ENCODE measurements around the gene LMX1B.

LMX1B gene

DNA sequence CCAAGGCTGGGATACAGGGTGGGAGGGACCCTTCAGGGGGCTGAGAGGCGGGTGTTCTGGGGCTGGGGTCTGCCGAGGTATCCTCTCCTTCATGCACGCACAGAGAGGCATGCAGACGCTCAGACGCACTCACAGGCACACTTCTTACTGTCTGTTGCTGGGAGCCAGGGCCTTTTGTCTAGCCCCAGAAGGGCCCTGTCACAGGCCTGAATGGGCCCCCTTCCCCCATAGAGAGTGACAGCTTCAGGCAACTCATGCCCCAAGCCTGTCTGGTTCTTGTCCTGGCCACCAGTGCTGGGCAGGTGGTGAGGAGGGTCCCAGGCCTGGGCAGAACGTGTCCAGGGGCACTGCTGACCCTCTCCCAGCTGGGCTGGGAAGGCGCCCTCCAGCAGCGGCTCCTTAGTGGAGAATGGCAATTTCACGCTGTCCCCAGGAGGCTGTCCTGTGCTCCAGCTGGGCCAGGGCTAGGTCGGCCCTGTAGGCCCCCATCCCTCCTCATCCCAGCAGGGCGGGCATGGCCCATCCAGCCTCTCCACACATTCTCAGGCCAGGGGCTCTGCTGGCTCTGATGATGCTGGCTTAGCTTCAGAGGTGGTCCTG, 45.3 kb downstream of the LMX1B start:
- no peak for DNase-seq (ENCODE audit: low read depth)

DNA sequence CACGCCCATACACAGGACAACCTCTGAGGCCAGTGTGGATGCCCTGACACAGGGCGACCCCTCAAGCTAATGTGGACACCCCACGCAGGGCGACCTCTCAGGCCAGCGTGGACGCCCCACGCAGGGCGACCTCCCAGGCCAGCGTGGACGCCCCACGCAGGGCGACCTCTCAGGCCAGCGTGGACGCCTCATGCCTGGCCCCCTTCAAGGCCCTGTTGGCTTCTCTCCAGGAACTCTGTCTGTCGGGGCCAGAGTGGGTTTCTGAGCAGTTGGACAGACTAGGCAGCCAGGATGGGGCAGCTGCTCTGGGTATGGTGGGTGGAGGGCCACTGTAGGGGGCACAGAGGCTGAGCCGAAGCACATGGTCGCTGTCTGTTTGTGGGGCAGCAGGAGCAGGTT, 47.4 kb downstream of the LMX1B start:
- no peak for DNase-seq (ENCODE audit: low read depth)

DNA sequence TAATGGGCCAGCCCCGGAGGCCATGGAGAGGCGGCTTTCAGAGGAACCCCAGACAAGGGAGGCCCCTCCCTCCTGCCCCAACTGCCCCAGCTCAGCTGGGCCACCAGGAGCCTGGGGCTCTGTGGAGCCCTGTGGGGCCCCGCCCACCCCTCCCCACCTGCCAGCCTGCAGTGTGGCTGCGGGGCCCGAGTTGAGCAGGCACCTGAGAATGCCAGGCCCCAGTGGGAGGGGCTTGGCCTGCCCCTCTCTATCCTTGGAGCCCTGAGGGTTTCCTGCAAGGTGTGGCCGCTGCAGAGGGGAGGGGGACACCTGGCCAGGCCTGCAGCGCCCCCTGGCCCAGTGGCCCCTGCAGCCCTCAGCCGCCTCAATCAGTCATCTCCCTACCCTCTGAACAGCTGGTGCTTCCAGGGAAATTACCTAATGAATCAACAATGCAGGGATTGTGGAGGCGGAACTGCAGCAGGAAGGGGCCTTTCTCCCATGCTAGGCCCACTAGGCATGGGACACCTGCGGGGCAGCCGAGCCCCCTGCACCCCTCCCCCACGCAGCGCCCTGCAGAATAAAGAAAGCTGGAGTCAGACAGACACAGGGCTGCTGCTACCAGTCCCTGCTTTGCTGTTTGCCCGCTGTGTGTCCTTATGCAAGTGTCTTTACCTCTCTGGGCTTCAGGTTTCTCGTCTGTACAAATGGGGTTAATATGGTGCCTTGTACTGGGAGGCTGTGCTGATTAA, 48.0 kb downstream of the LMX1B start:
- DNase-seq (ENCODE audit: low read depth) = no peak

DNA sequence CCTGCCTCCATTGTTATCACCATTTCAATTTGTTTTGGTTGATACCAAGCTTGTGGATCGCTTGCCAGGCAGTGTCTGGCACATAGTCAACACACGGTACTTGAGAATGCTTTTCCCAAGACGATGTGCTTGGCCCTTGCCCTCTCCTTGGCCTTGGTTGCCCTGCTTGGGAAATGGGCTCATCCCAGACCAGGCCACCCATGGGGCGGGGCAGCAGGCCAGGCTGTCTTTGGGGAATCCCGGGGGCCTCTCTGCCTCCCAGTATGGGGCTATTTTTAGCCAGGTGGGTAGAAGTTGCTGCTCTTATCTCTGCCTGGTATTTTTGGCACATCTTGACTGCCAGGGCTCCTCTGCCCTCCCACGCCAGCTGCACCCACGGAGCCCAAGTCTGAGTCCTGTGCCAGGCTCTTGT, 49.9 kb downstream of the LMX1B start:
- DNase-seq (ENCODE audit: low read depth) = no peak

DNA sequence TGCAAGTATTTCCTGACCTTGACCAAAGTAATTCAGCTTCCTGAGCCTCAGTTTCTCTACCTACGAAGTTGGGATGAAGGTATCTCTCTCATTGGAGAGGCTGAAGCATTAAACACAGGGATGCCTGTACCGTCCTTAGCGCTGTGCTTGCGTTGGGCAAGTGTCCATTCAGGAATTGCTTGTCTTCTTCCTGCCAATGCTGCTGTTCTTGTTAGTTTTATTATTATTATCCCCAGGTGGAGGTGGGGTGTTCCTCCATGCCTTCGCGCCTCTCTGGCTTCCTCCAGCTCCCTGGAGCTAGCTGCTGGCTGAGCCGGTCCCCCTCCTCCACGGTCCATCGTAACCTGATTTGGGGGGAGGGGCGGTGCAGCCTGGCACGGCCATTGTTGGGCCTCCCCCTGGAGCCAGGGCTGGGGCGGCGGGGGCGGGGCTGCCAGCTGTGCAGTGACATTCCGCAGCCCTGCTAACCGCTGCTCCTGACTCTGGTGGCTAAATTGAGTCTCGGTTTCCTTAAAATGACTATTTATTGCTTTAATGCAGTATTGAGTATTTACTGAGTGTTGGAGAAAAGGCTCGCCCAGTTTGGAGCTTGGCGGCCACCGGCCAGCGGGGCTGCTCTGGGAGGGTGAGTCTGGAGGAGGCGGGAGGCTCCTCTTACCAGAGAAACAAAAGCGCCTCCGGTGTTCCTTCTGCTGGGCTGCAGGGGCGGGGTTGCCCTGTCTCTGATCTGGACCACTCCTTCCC, 51.3 kb downstream of the LMX1B start:
- DNase-seq (ENCODE audit: low read depth) = no peak

DNA sequence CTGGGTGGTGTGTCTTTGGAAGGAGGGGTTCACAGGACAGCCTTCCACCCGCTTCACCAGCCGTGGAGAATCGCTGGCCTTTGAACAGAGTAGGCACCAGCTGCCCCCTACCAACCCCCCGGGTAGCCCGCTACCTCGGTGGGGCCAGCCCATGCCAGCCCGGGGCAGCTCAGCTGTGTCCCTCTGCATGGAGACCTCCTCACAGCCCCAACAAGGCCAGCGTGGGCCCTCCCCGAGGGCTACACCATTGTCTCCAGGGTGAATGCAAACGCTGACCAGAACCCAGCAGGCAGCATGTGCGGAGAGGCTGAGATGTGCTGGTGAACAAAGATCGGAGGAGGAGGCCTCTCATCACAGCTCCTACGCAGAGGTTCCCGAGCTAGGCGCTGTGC, 51.9 kb downstream of the LMX1B start:
- no peak for DNase-seq (ENCODE audit: low read depth)

DNA sequence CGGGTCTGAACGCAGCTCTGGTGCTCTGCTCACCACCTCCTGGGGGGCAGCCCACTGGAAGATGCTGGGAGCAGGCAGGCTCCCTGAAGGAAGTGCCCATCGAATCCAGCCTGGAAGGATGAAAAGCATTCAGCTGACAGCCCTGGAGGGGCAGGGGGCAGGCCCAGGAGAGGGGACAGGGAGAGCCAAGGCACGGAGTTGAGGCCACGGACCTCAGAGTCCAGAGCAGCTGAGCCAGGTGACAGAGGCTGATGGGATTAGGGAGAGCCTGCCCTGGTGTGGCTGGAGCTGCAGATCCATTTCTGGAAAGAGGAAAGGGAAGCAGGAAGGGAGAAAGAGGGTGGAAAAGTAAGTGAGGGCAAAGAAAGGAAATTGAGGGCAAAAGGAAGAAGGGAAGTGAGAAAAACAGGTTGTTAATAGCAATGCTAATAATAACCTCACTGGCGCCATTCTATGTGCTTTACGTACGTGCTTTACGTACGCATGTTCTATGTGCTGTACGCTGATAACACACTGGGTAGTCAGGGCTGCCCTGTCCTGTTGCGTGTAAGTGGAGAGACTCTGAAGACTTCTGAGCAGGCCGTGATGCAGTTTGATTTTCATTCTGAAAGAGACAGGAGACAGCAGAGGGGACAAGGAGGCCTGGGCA, 52.6 kb downstream of the LMX1B start:
- no peak for DNase-seq (ENCODE audit: low read depth)

DNA sequence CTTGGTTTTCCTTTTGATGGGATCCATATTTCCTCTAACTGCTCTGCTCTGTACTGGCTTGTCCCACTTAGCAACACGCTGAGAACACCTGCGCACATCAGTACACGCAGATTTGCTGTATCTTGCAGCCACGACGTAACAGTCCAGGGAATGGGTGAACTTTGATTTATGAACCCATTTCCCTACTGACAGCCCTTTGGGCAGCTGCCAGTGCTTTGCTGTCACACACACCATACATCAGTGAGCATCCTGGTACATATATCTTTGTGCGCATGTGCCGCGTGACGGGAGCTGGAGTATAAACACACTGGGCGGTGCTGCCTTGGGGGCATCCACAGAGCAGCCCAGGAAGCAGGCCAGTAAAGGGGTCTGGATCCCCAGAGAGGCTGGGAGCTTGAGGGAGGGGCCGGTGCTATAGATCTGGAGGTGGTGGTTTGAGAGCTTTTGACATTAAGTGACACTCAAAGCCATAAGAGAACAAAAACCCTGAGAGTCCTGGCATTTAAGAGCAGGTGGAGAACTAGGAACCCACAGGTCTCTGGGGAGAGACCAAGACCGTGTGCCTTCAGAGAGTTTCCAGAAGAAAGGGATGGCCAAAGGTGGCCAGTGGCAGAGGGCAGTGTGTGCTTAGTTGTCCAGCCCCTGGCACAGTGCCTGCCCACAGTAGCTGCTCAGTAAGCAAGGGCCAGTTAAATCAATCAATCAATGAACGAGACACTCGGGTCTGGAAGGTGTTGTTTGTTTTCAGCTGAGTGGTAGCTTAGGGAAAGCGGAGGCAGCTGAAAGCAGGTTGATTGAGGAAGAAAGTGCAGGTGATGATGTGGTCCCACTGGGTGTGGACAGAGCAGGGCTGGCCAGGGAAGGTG, 53.7 kb downstream of the LMX1B start:
- no peak for DNase-seq (ENCODE audit: low read depth)

DNA sequence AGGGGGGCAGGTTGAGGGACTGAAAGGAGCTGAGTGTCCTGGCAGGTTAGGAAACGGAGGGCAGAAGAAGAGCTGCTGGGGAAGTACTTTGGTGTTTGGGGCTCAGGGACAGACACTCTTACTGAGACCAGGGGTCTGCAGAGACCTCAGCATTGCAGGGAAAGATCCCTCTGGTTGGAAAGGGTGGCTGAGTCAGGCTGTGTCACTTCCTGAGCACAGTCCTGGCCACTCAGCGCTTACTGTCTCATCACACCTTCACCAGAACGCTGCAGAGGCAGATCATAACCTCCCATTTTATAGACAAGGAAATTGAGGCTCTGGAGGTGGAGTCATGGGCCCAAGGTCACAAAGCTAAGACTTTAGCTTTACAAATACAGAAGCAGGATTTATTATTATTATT, 54.3 kb downstream of the LMX1B start:
- no peak for DNase-seq (ENCODE audit: low read depth)

DNA sequence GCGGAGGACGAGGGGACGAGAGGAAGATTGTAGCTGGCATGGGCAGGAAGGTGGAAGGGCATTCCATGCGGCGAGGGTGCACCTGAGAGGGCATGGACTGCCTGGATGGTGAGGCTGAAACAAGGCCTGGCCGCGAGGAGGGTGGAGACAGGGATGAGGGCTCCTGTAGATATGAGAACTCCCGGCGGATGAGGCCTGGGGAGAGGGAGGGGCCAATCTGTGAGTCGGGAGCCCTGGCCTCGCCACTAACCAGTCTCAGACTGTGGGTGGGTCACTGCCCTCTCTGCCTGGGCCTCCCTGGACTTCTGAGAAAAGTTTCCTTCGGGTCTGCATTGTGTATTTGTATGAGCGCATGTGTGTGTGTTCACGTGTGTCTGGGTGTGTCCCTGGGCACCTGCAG, 55.4 kb downstream of the LMX1B start:
- DNase-seq (ENCODE audit: low read depth) = no peak

DNA sequence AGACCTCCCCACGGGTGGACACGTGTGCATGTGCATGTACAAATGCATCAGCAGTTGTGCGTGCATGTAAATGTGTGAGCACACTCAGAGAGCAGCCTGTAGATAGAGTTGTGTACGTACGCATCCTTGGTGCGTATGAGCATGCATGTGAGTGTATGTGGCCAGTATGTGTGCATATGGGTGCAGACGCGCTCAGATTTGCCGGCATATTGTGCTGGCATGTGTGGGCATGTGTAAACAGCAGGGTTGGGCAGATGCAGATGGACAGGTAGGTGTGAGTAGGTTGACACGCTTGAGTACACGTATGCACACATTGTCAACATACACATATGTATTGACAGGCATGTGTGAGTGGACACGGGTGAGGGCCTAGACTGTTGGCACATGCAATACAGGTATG, 56.5 kb downstream of the LMX1B start:
- DNase-seq (ENCODE audit: low read depth) = no peak

DNA sequence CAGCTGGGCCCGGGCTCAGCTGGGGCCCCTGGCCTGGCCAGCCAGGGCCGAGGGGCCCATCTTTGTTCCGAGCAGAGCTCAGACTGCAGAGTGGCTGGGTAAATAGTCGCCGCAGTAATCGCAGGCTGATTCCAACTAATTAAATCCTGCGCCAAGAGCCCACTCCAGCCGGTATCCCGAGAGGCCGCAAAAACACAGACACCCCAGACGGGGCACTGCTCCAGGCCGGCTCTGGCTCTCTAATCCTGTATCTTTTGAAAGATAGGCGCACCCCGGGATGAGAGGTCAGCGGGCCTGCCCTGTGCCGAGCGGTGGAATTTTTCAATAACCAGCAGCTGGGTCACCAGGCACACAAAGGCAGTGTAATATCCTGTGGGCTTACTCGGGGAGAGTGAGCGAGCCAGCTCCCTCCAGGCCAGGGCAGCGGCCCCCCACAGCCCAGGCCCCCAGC, 57.7 kb downstream of the LMX1B start:
- no peak for DNase-seq (ENCODE audit: low read depth)

DNA sequence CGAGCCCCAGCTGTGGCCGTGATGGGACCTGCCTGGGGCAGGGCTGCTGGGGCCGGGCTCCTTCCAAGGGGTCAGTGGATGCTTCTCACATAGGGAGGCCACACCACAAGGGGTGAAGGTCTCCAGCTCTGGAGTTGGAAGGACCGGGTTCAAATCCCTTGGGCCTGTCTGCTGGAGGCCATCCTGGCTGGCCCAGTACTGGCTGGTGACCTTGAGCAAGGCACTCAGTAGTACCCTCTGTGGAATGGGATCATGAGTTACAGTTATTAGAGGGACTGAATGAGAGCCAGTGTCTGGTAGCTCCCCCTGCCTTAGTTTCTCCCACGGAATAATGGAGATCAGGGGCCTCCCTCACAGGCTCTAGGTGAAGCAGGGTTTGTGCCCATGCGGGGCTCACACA, 58.3 kb downstream of the LMX1B start:
- no peak for DNase-seq (ENCODE audit: low read depth)

DNA sequence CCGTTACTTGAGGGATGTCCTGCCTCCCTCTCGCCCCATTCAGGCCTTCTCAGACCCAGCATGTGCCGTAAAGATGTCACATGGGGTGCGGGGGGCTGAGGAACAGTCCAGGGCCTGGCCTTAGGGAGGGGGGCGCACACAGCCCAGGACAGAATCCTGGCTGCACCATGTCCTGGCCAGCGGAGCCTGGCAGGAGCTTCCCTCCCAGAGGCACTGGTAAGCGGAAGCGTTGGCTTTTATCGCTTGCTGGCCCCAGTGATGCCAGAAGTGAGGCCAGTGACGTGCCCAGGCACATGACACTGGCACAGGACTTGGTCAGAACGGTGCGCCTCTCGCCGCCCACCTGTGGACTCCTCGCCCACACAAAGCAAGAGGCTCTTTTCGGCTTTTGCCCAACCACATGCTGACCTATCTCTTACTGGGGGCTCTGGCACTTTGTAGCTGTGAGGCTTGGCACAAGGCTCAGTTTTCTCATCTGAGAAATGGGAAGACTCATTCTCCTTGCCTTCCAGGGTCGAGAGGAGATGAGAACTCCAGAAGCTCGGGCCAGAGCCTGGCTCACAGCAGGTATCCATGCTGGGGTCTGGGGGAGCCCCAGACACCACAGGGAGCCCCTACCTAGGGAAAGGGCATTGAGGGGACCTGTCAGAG, 59.0 kb downstream of the LMX1B start:
- no peak for DNase-seq (ENCODE audit: low read depth)

DNA sequence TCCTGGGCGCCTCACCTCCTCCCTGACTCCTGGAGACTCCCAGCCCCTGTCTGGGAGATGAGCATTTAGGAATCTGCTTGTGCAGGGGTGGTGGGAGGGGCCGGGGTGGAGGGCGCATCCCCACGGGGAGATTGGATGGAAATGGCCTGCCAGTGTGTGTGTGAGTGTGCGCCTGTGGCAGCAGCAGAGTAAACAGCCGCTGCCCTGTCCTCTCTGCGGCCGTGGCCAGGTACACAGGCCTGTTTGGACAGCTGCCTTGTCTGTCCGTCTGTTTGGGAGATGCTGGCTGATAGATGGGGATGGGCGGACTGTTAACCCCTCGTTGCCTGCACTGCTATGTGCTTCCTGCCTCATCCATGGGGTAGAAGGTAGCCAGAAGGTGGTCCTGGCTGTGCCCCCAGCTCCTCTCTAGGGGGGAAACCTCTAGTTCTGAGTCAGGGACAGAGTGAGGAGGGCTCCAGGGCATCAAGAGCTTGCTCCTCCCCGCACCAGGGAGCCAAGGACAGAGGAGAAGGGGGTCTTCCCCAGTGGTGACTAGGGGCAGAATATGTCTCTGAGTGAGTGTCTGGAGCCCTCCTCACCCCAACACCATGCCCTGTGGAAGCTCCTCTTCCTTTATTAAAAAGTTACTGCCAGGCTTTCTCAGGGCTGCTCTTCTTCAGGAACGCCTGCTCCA, 60.1 kb downstream of the LMX1B start:
- no peak for DNase-seq (ENCODE audit: low read depth)

DNA sequence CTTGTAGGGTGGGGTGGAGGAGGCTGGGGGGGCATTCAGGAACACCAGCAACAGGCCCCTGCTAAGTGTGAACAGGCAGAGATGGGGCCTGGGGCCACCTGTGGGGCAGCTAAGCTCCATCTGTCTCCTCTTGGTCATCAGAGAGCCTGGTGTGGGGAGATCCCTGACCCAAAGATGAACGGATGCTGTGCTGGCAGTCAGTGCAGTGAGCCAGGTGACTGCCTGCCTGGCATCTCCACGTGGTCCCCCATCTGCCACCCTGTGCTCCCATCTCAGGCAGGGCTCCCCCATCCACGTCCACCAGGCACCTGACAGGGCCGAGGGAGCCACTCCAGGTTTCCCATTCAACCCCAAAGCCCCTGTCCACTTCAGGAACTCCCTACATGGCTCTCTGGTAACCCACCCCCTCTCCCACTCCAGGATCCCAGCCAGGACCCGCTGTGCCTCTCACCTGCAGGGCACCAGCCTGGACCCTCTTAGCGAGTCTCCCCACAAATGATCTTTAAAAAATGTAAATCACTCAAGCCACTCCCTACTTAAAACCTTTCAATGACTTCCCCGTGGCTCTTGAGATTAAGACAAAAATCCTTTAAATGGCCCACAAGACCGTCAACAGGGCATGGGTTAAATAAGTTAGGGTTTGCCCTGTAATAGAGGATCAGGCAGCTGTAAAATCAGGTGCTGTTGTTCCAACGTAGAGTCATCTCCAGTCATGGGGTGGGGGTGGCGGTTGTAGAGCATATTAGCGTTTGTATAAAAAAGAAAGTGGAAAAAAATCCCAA, 60.8 kb downstream of the LMX1B start:
- DNase-seq (ENCODE audit: low read depth) = no peak

DNA sequence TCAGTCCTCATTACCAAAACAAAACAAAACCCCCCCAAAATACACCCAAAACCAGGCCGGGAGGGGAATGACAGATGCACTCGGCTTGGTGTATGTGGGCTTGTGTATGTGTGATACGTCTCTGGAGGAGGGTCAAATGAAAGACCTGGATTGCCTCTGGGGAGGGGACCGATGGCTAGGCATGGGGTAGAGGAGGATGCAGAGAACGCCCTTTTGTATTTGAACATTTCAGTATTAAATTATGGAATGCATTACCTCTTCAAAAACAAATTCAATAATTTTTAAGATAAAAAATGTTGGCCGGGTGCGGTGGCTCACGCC, 61.4 kb downstream of the LMX1B start:
- DNase-seq (ENCODE audit: low read depth) = no peak

DNA sequence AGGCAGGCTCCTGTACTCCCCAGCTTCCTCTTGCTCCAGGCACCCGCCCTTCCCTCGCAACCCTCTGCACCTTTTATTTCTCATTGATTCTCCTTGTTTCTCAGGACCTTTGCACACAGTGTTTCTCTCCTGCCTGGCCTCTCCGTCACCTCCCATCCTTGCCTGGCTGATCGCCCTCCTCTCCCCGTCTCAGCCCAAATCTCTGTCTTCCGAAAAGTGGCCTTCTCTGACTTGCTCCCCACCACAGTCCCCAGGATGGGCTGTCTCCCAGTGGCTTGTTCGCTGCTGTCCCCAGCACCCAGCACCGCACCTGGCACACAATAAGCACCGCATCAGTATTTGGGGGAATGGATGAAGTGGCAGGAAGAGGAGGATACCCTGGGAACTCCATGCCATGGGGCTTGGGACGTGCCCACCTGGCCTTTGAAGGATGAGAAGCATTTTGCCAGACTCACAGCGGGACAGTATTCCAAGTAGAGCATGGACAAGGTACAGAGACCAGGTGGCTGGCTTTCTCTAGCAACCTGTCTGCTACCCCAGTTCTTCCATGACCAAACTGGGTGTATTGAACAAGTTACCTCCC, 62.5 kb downstream of the LMX1B start:
- no peak for DNase-seq (ENCODE audit: low read depth)

DNA sequence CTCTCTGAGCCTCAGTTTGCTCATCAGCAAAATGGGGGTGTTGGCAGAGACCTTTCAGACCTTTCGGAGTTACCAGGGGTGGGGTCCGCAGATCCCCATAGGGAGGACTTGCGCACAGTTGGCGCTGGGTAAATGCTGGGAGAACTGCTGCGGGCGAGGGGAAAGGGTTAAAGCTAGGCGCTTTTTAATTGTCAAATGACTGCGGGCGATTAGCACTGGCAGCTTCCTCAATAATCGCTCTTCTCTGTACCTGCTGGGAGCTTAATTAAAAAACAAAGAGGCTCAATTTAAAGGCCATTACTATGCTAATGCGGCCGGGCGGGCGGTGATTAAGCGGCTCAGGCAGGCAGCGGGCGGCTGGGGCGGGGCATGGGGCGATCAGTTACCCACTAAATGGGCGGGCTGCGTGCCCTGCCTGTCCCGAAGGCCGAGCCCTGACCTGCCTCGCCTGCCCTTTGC, 63.0 kb downstream of the LMX1B start:
- DNase-seq (ENCODE audit: low read depth) = no peak

Measured in fibroblast of gingiva (primary cell).